ENCODE measurements around the gene TPM1. TPM values are rescaled to one million over a fixed set of nuclear protein-coding genes. Genes with fewer than 3 reads are reported as not detected.

TPM1 gene
- total and polyA plus RNA-seq, 2 donors (not counting 1 experiment from before 2014, with no cell fraction given) = 5.5 to 20.3 TPM

DNA sequence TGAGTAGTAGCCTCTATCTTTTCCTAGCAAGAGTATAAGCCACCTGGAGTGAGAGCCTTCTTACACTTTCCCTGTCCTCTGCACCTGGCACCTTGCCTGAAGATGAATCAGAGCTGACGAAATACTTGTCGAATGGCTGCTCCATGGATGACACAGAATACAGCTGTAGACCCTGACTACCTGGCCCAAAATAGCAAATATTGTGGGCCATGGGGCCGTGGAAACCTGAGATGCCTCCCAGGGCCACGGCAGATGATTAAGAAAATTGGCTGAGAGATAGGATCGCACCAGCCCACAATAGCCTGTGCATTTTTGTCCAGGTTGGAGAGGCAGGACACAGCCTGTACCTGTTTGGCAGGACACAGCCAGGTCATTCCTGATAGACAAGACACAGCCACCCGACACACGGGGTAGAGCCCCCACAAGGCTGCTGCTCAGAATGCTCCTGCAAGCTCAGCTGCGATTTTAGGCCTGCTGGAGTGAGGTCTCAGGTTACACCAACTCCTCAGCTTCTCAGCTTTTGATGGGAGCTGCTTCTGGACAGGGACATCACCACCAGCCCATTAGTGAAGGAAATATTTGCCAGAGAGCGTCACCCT is 22.9 kb upstream of the TPM1 start:
- no peak overlapping the region for H3K4me2 ChIP-seq (replicated peaks; ENCODE audit: low read depth, low read length, poor library complexity, severe bottlenecking)
- no peak for ATAC-seq (ENCODE audit: low read depth)
- H3K4me3 ChIP-seq (ENCODE audit: control extremely low read depth in 1 of 5, extremely low read depth in 1 of 5, insufficient read depth in 1 of 5, low read depth in 2 of 5, low read length in 4 of 5) = no peak overlapping the region
- peaks cover 0 to 4% (median 0%) of the 10 kb centered on the region in 4 experiments for H3K27me3 ChIP-seq (replicated peaks in 1 of 4; ENCODE audit: control extremely low read depth in 1 of 4, control insufficient read depth in 3 of 4, insufficient read depth in 4 of 4, low read length in 3 of 4)
- H3K9ac ChIP-seq (ENCODE audit: low read length) = no peak overlapping the region
- POLR2A ChIA-PET = no interaction called here
- Mint-ChIP-seq H3K27me3 (peaks cover 17% of the 10 kb centered on the region), H3K4me1 (no peaks in the 10 kb centered on the region), H3K27ac (no peak overlapping the region), H3K4me3 (no peak overlapping the region), H3K9me3 (ENCODE audit: insufficient read depth) (no peaks in the 10 kb centered on the region)
- peaks cover 0 to 4% (median 0%) of the 10 kb centered on the region in 3 donors for H3K9me3 ChIP-seq (ENCODE audit: control extremely low read depth in 1 of 3, control insufficient read depth in 2 of 3, insufficient read depth in 1 of 3, low read length in 2 of 3)
- WGBS (ENCODE audit: insufficient coverage) = 84% methylated on average over 8 of the region's 9 CpGs
- H3K36me3 ChIP-seq (replicated peaks in 1 of 2; ENCODE audit: control extremely low read depth in 1 of 2, control insufficient read depth in 1 of 2, extremely low read depth in 1 of 2, insufficient read depth in 2 of 2, low read length in 1 of 2) = no peaks in the 10 kb centered on the region
- no peaks in the 10 kb centered on the region for H4K20me1 ChIP-seq (ENCODE audit: control insufficient read depth, insufficient read depth, low read length, poor library complexity, severe bottlenecking)
- H3K27ac ChIP-seq (ENCODE audit: low read length in 2 of 2) = no peak overlapping the region
- H3K4me1 ChIP-seq (ENCODE audit: control insufficient read depth in 2 of 2, insufficient read depth in 2 of 2, low read length in 2 of 2) = no peaks in the 10 kb centered on the region
- intact Hi-C loops (cut with micrococcal nuclease) = no loop called here
- TF ChIP-seq CTCF (IDR thresholded peaks at IDR 0.05) = no peak
- TF ChIP-seq EZH2 (IDR thresholded peaks at IDR 0.05; ENCODE audit: borderline replicate concordance, insufficient read depth, low read depth, low read length, poor library complexity, severe bottlenecking) = no peak
- no peaks in the 10 kb centered on the region for H3K79me2 ChIP-seq (ENCODE audit: control insufficient read depth, insufficient read depth, low read length)
- CTCF ChIA-PET = no interaction called here
- H2AFZ ChIP-seq (ENCODE audit: insufficient read depth, low read depth, low read length, poor library complexity, severe bottlenecking) = no peak overlapping the region
- DNase-seq = no peak

DNA sequence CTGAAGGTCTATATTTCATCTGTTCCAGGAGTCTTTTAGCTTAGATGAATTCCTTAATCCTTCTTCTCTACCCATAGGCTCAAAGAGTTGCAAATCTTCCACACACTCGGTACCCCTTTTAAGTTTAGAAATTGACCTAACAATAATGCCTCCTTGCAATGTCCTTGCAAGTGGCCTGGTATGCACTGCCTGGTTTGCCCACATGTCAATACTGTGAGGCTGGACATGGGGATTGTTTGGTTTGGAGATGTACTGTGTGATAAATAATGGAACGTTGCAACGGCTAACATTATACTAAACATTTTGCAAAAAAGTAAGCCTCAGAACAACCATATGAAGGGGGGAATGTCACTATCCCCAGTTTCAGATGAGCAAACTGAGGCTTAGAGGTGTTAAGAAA is 22.4 kb upstream of the TPM1 start:
- H3K4me2 ChIP-seq (replicated peaks; ENCODE audit: low read depth, low read length, poor library complexity, severe bottlenecking) = no peak overlapping the region
- CTCF ChIA-PET = no interaction called here

More for the DNA sequence above, 22.4 kb upstream of the TPM1 start:
- H3K27me3 Mint-ChIP-seq = peaks cover 18% of the 10 kb centered on the region
- ATAC-seq (ENCODE audit: low read depth) (no peak), DNase-seq (no peak)
- Histone ChIP-seq H2AFZ (ENCODE audit: insufficient read depth, low read depth, low read length, poor library complexity, severe bottlenecking) (no peak overlapping the region), H3K27me3 (replicated peaks in 1 of 4; ENCODE audit: control extremely low read depth in 1 of 4, control insufficient read depth in 3 of 4, insufficient read depth in 4 of 4, low read length in 3 of 4) (peaks cover 0 to 4% (median 0%) of the 10 kb centered on the region in 4 experiments), H4K20me1 (ENCODE audit: control insufficient read depth, insufficient read depth, low read length, poor library complexity, severe bottlenecking) (no peaks in the 10 kb centered on the region), H3K4me1 (ENCODE audit: control insufficient read depth in 2 of 2, insufficient read depth in 2 of 2, low read length in 2 of 2) (no peaks in the 10 kb centered on the region), H3K79me2 (ENCODE audit: control insufficient read depth, insufficient read depth, low read length) (no peaks in the 10 kb centered on the region), H3K4me3 (ENCODE audit: control extremely low read depth in 1 of 5, extremely low read depth in 1 of 5, insufficient read depth in 1 of 5, low read depth in 2 of 5, low read length in 4 of 5) (no peak overlapping the region), H3K27ac (ENCODE audit: low read length in 2 of 2) (no peak overlapping the region), H3K9me3 (ENCODE audit: control extremely low read depth in 1 of 3, control insufficient read depth in 2 of 3, insufficient read depth in 1 of 3, low read length in 2 of 3) (peaks cover 0 to 4% (median 0%) of the 10 kb centered on the region in 3 donors), H3K36me3 (replicated peaks in 1 of 2; ENCODE audit: control extremely low read depth in 1 of 2, control insufficient read depth in 1 of 2, extremely low read depth in 1 of 2, insufficient read depth in 2 of 2, low read length in 1 of 2) (no peaks in the 10 kb centered on the region), H3K9ac (ENCODE audit: low read length) (no peak overlapping the region)
- H3K4me1 Mint-ChIP-seq = no peaks in the 10 kb centered on the region
- H3K27ac Mint-ChIP-seq = no peak overlapping the region
- POLR2A ChIA-PET = no interaction called here
- H3K9me3 Mint-ChIP-seq (ENCODE audit: insufficient read depth) = no peaks in the 10 kb centered on the region
- TF ChIP-seq CTCF (IDR thresholded peaks at IDR 0.05) (no peak), EZH2 (IDR thresholded peaks at IDR 0.05; ENCODE audit: borderline replicate concordance, insufficient read depth, low read depth, low read length, poor library complexity, severe bottlenecking) (no peak)
- intact Hi-C loops (cut with micrococcal nuclease) = no loop called here
- H3K4me3 Mint-ChIP-seq = no peak overlapping the region
- WGBS (ENCODE audit: insufficient coverage) = no CpG with 5 or more reads among the region's 3 CpGs

All from B cell (primary cell).